HG02571 (cell line): ENCODE data around the gene RFX7.
"Not testable (repeated sequence)": the region's sequence is repeated elsewhere in the genome, so short reads cannot be mapped to it uniquely, and the experiment has no call there.

Experiments
- ATAC-seq: cut with Tn5 transposase; IDR thresholded peaks from one replicate; pipeline ENCODE4 v1.9.1; 2021; ENCODE audit warnings: mild to moderate bottlenecking, moderate library complexity; ENCODE audit not compliant: unreplicated experiment

The RFX7 gene

GRCh38 chr15:56207711-56208110 is 36.0 kb downstream of the RFX7 start:
- no peak for ATAC-seq

GRCh38 chr15:56207092-56207491 is 36.6 kb downstream of the RFX7 start:
- peak; percentile 76 for ATAC-seq

- ATAC-seq = no peak
Observed at GRCh38 chr15:56205061-56205876, 38.4 kb downstream of the RFX7 start.

- ATAC-seq = not testable (repeated sequence)
Observed at GRCh38 chr15:56203312-56203922, 40.3 kb downstream of the RFX7 start.

- ATAC-seq = no peak
Observed at GRCh38 chr15:56202701-56203100, 41.0 kb downstream of the RFX7 start.

- no peak for ATAC-seq
Observed at GRCh38 chr15:56199038-56199437, 44.6 kb downstream of the RFX7 start.

GRCh38 chr15:56194035-56194434 is 49.6 kb downstream of the RFX7 start:
- no peak for ATAC-seq

- no peak for ATAC-seq
Observed at GRCh38 chr15:56192659-56193442, 50.8 kb downstream of the RFX7 start.

- no peak for ATAC-seq
Observed at GRCh38 chr15:56187665-56188064, 56.0 kb downstream of the RFX7 start.

- no peak for ATAC-seq
Observed at GRCh38 chr15:56185980-56186379, 57.7 kb downstream of the RFX7 start.

GRCh38 chr15:56184516-56184915 is 59.2 kb downstream of the RFX7 start:
- no peak for ATAC-seq

GRCh38 chr15:56180851-56181250 is 62.8 kb downstream of the RFX7 start:
- ATAC-seq = no peak

- ATAC-seq = no peak
Observed at GRCh38 chr15:56176996-56177395, 66.7 kb downstream of the RFX7 start.

GRCh38 chr15:56175788-56176187 is 67.9 kb downstream of the RFX7 start:
- no peak for ATAC-seq

GRCh38 chr15:56174649-56175048 is 69.0 kb downstream of the RFX7 start:
- no peak for ATAC-seq

GRCh38 chr15:56168394-56168793 is 75.3 kb downstream of the RFX7 start:
- no peak for ATAC-seq

- ATAC-seq = no peak
Observed at GRCh38 chr15:56165234-56165633, 78.4 kb downstream of the RFX7 start.

GRCh38 chr15:56160966-56161365 is 82.7 kb downstream of the RFX7 start:
- ATAC-seq = no peak

- ATAC-seq = no peak
Observed at GRCh38 chr15:56156877-56157276, 86.8 kb downstream of the RFX7 start.

- ATAC-seq = not testable (repeated sequence)
Observed at GRCh38 chr15:56155278-56155677, 88.4 kb downstream of the RFX7 start.

GRCh38 chr15:56154768-56155167 is 88.9 kb downstream of the RFX7 start:
- ATAC-seq = not testable (repeated sequence)

GRCh38 chr15:56150204-56150603 is 93.5 kb downstream of the RFX7 start:
- no peak for ATAC-seq
